Measurements from ENCODE around the gene RBM14.

Gene RBM14

GRCh38 chr11:66589996-66590675 lies 26.3 kb upstream of the RBM14 start:
- TF ChIP-seq, protein P1, sequence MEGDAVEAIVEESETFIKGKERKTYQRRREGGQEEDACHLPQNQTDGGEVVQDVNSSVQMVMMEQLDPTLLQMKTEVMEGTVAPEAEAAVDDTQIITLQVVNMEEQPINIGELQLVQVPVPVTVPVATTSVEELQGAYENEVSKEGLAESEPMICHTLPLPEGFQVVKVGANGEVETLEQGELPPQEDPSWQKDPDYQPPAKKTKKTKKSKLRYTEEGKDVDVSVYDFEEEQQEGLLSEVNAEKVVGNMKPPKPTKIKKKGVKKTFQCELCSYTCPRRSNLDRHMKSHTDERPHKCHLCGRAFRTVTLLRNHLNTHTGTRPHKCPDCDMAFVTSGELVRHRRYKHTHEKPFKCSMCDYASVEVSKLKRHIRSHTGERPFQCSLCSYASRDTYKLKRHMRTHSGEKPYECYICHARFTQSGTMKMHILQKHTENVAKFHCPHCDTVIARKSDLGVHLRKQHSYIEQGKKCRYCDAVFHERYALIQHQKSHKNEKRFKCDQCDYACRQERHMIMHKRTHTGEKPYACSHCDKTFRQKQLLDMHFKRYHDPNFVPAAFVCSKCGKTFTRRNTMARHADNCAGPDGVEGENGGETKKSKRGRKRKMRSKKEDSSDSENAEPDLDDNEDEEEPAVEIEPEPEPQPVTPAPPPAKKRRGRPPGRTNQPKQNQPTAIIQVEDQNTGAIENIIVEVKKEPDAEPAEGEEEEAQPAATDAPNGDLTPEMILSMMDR (IDR thresholded peaks at IDR 0.05; ENCODE audit: low read depth, low read length), result no peak
- DNase-seq (ENCODE audit: low read depth in 2 of 2), result no peak

GRCh38 chr11:66591175-66591574 lies 25.3 kb upstream of the RBM14 start:
- DNase-seq (ENCODE audit: low read depth in 2 of 2), result no peak
- TF ChIP-seq, protein P1 (IDR thresholded peaks at IDR 0.05; ENCODE audit: low read depth, low read length), result no peak
- no peak overlapping the region for H3K4me3 ChIP-seq (replicated peaks in 1 of 2; ENCODE audit: low read depth in 2 of 2, low read length in 2 of 2)

More at GRCh38 chr11:66589996-66590675, 26.3 kb upstream of the RBM14 start:
- H3K4me3 ChIP-seq (replicated peaks in 1 of 2; ENCODE audit: low read depth in 2 of 2, low read length in 2 of 2), result no peak overlapping the region

DNA sequence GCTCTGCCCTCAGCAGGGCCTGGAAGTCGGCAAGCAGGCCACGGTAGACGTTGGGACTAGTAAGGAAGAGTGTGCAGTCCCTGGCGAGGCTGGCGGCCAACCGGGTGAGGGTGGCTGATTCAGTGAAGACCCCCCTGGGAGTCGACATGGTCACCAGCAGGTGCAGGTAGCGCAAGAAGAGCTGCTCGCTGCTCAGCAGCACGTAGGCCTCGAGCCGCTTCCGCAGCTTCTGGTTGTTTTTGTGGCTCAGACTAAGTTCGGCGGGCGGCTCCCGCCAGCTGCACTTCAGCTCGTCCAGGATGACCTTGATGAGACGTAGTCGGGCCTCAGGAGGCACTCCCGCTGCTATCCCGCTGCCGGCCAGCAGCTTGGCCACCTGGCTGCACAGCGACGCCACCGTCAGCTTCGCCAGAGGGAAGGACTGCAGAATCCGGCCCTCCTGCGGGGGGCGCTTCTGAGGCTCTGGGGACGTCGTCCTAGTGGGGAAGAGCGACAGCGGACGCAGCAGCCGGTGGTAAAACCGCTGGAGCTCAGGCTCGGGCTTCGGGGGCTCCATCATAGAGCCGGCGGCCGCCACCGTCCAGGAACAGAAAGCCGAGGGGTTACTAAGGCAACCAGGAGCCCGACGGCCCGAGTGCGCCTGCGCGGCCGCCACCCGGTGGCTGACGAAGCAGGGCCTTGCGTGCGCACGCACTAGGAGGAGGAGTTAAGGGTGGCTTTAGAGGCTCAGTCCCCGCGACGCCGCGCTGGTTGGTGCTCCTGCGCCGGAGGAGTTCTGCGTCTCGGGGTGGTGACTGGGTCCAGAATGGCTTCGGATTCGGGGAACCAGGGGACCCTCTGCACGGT lies 23.8 kb upstream of the RBM14 start, which contains the start of the genes CCDC87 and CCS:
Gene CCDC87, minus strand, starts transcription at position 607 of the 846 bp plus-strand sequence. Its CDS starts 48 bp downstream, at position 559.
Gene CCS, plus strand, starts transcription at position 729 of the 846 bp plus-strand sequence. Its CDS starts 77 bp downstream, at position 806.
- TF ChIP-seq, protein P1 (IDR thresholded peaks at IDR 0.05; ENCODE audit: low read depth, low read length), result peak; percentile 75
- peak; percentile 96 to 97 for DNase-seq (ENCODE audit: low read depth in 2 of 2)
- H3K4me3 ChIP-seq (replicated peaks in 1 of 2; ENCODE audit: low read depth in 2 of 2, low read length in 2 of 2), result peak within 1 kb of the TSS; percentile 72 to 76

- TF ChIP-seq, protein P1 (IDR thresholded peaks at IDR 0.05; ENCODE audit: low read depth, low read length), result no peak
- peak overlapping the region; percentile 72 to 76 for H3K4me3 ChIP-seq (replicated peaks in 1 of 2; ENCODE audit: low read depth in 2 of 2, low read length in 2 of 2)
- DNase-seq (ENCODE audit: low read depth in 2 of 2), result no peak
Measured at GRCh38 chr11:66593303-66593635, 23.2 kb upstream of the RBM14 start.

GRCh38 chr11:66593650-66594049 lies 22.8 kb upstream of the RBM14 start:
- peak overlapping the region; percentile 72 to 76 for H3K4me3 ChIP-seq (replicated peaks in 1 of 2; ENCODE audit: low read depth in 2 of 2, low read length in 2 of 2)
- TF ChIP-seq, protein P1 (IDR thresholded peaks at IDR 0.05; ENCODE audit: low read depth, low read length), result no peak
- DNase-seq (ENCODE audit: low read depth in 2 of 2), result no peak

DNA sequence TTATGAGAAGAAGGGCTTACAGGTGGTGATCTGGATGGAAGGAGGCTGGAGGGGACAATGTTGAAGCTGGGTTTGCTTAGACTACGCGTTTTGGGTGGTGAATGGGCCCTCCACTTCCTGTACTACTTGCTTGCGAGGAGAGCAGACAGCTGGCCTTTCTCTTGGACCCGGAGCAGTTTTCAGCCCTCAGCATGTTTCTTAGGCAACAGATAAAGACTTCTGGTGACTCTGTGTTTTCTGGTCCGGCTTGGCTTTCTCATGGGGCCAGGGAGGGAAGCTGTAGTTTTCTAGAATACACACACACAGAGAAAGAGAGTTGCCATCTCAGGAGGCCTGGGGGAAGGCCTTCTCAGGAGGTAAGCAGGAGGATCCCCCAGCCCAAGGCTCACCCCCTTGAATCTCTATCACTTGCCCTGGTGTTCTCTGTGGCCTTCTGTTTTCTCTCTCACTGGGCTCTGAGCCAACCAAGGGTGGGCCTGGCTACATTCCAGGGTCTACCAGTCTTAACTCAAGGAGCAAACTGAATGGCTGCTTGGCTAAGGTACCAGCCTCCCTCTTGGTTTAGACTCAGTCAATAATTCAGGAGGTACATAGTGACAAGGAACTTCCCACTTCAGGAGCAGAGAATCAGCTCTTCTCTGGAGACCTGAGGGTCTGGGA lies 21.1 kb upstream of the RBM14 start:
- peak; percentile 77 to 95 for DNase-seq (ENCODE audit: low read depth in 2 of 2)
- TF ChIP-seq, protein P1 (IDR thresholded peaks at IDR 0.05; ENCODE audit: low read depth, low read length), result no peak
- no peak overlapping the region for H3K4me3 ChIP-seq (replicated peaks in 1 of 2; ENCODE audit: low read depth in 2 of 2, low read length in 2 of 2)
